K562 (cell line): ENCODE measurements around the gene APOM. TPM values are rescaled to one million over a fixed set of nuclear protein-coding genes. Genes with fewer than 3 reads are reported as not detected.
A peak's percentile ranks its signal among the peaks of the same experiment; 100 is the strongest.

ENCODE experiments used
- BRF1 ChIP-seq: IDR thresholded peaks from 3 replicates; pipeline ENCODE4 v1.6.1; 2011; ENCODE audit warnings: borderline replicate concordance, mild to moderate bottlenecking; ENCODE audit not compliant: insufficient read length; ENCODE audit errors: extremely low read depth
- CAMTA2 ChIP-seq: fragments of 250-450 bp; sonication (Bioruptor Pico); conservative IDR thresholded peaks from 2 replicates; pipeline ENCODE4 v1.5.1; 2022
- CBX2 ChIP-seq: fragments of 200-600 bp; sonication (generic); IDR thresholded peaks from one replicate; pipeline ENCODE4 v1.6.1; 2012; ENCODE audit warnings: mild to moderate bottlenecking, low read length, inconsistent platforms; ENCODE audit not compliant: insufficient read depth, poor library complexity, severe bottlenecking
- CHD4 ChIP-seq: fragments of 200-600 bp; sonication (generic); IDR thresholded peaks from 3 replicates; pipeline ENCODE4 v1.6.1; 2012; ENCODE audit warnings: low read depth, mild to moderate bottlenecking, mixed read lengths, low read length, inconsistent platforms; ENCODE audit not compliant: insufficient read depth, insufficient replicate concordance, poor library complexity, severe bottlenecking
- ETV6 ChIP-seq, 3 experiments: fragments of 150-350 bp in 1 of 3; sonication (generic) in 1 of 3; formaldehyde crosslinking in 1 of 3; IDR thresholded peaks; 2 replicates each; pipeline versions ENCODE4 v1.6.1 to v1.8.0; 2014 to 2022; ENCODE audit warnings: borderline replicate concordance in 2 of 3, low read depth in 2 of 3, antibody characterized with exemption in 1 of 3, low read length in 1 of 3, mild to moderate bottlenecking in 1 of 3, missing genetic modification reagents in 1 of 3
- SIN3A ChIP-seq, 2 experiments: fragments of 150-350 bp in 1 of 2; IDR thresholded peaks; 2 replicates each; pipeline ENCODE4 v1.6.1; 2011 to 2016; ENCODE audit warnings: borderline replicate concordance in 2 of 2, low read depth in 2 of 2, low read length in 2 of 2, mild to moderate bottlenecking in 2 of 2, moderate library complexity in 2 of 2; ENCODE audit not compliant: control insufficient read depth in 1 of 2
- TAF1 ChIP-seq: IDR thresholded peaks from 2 replicates; pipeline ENCODE4 v1.6.1; 2011; ENCODE audit warnings: mild to moderate bottlenecking, low read length, moderate library complexity; ENCODE audit not compliant: insufficient read depth, control insufficient read depth, severe bottlenecking; ENCODE audit errors: extremely low read depth
- TEAD1 ChIP-seq, 2 experiments: fragments of 450-650 bp in 1 of 2; sonication (generic) in 1 of 2; formaldehyde crosslinking; IDR thresholded peaks; 2 replicates each; pipeline versions ENCODE4 v1.4.0 to v1.8.0; 2020 to 2022; ENCODE audit warnings: mild to moderate bottlenecking in 2 of 2, missing genetic modification reagents in 1 of 2
- TGIF2 ChIP-seq: sonication (generic); formaldehyde crosslinking; IDR thresholded peaks from 2 replicates; pipeline ENCODE4 v1.8.1; 2022; ENCODE audit warnings: mild to moderate bottlenecking, missing genetic modification reagents, moderate library complexity
- ZNF23 ChIP-seq: fragments of 250-450 bp; sonication (Bioruptor Pico); IDR thresholded peaks from 2 replicates; pipeline ENCODE4 v1.4.0; 2020; ENCODE audit warnings: mild to moderate bottlenecking
- polyA plus RNA-seq, 8 experiments: library from polyadenylated mRNA; depleted of rRNA in 4 of 8; stranded (reverse) in 5 of 8; unstranded in 3 of 8; fragments of >200 nt; fragmentation: Nextera tagmentation in 2 of 8; fragmentation: Illumina TruSeq in 1 of 8; extraction: Ambion mirVana in 2 of 8; extraction: Trizol in 1 of 8; gene quantifications; 2 replicates each; pipeline versions ENCODE4 v1.2.1 to v1.2.3, GENCODE V29; 2011 to 2014; ENCODE audit warnings: inconsistent platforms in 1 of 8, missing spikeins in 1 of 8
- total RNA-seq, 7 experiments: library from RNA; depleted of rRNA in 6 of 7; stranded (reverse); fragments of >200 nt in 6 of 7; fragmentation: Illumina TruSeq in 2 of 7; extraction: Trizol in 2 of 7; gene quantifications; 2 replicates each; pipeline versions ENCODE4 v1.2.1 to v1.2.3, GENCODE V29; 2011 to 2021; ENCODE audit warnings: low replicate concordance in 1 of 7
- TF ChIP-seq, protein P1 (sequence below), 2 experiments: fragments of 450-650 bp; formaldehyde crosslinking in 1 of 2; IDR thresholded peaks; 2 replicates each; pipeline versions ENCODE4 v1.4.0 to v1.6.1; 2014 to 2020; ENCODE audit warnings: mild to moderate bottlenecking in 2 of 2, borderline replicate concordance in 1 of 2, low read depth in 1 of 2
- TF ChIP-seq, protein P2 (sequence below), 3 experiments: IDR thresholded peaks in 2 of 3; conservative IDR thresholded peaks in 1 of 3; 2 replicates each; pipeline ENCODE4 v1.5.1; 2011 to 2012; ENCODE audit warnings: low read length in 3 of 3, mild to moderate bottlenecking in 3 of 3, control low read depth in 2 of 3, improper control_type of control experiment in 1 of 3, inconsistent platforms in 1 of 3, low read depth in 1 of 3, mixed read lengths in 1 of 3, moderate library complexity in 1 of 3; ENCODE audit not compliant: insufficient read depth in 2 of 3
- TF ChIP-seq, protein P3 (sequence below): fragments of 250-450 bp; sonication (Bioruptor Pico); IDR thresholded peaks from 2 replicates; pipeline ENCODE4 v1.4.0; 2020; ENCODE audit warnings: borderline replicate concordance

Gene APOM
- total and polyA plus RNA-seq, 9 of the 15 experiments (the other 6 are each of a cell fraction or from before 2014, with no cell fraction given): 5.7 to 24.3 (median 10.4) TPM

DNA sequence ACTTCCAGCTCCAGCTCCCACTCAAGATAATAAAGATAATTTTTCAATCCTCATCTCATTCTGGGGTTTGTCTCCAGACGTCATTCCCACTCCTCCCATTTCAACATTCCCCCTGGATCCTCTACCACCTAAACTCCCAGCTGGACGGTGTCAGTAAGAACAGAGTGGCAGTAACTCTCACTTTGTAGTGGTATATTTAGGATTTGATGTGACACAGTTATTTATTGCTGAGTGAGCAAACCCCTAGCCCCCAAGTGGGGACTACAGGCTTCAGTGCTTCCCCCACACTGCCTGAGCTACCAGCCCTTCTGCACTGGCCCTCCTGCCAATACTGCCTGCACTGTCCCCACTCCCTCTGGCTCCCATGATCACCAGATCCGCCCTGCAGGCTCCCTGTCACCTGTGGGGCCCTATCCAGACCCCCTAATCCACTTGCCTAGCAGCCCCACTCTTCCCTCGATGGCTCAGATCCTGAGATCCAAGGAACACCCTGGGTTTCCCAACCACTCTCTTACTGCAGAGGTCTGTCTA, 2.5 kb downstream of the APOM start (continued):
- TF ChIP-seq CHD4 (no peak), TEAD1 (CRISPR knock-in tag; IDR thresholded peaks at IDR 0.05) (peak in 1 of 2 experiments; percentile 36; a peak in 1 of 4 replicates), TGIF2 (CRISPR knock-in tag) (no peak), CBX2 (no peak), TAF1 (peak; percentile 30), SIN3A (IDR thresholded peaks at IDR 0.05; ENCODE audit: borderline replicate concordance in 2 of 2, control insufficient read depth in 1 of 2, low read depth in 2 of 2, low read length in 2 of 2) (peak in 1 of 2 experiments; percentile 52; a peak in 1 of 4 replicates), BRF1 (no peak), ZNF23 (CRISPR knock-in tag) (no peak), ETV6 (IDR thresholded peaks at IDR 0.05; ENCODE audit: borderline replicate concordance in 1 of 2, low read depth in 2 of 2, low read length in 1 of 2) (no peak), ETV6 (CRISPR knock-in tag; IDR thresholded peaks at IDR 0.05; ENCODE audit: borderline replicate concordance) (0 out of 2 replicates have a peak, but pooled peaks have one; percentile 60), CAMTA2 (CRISPR knock-in tag) (no peak)
- TF ChIP-seq, protein P1, sequence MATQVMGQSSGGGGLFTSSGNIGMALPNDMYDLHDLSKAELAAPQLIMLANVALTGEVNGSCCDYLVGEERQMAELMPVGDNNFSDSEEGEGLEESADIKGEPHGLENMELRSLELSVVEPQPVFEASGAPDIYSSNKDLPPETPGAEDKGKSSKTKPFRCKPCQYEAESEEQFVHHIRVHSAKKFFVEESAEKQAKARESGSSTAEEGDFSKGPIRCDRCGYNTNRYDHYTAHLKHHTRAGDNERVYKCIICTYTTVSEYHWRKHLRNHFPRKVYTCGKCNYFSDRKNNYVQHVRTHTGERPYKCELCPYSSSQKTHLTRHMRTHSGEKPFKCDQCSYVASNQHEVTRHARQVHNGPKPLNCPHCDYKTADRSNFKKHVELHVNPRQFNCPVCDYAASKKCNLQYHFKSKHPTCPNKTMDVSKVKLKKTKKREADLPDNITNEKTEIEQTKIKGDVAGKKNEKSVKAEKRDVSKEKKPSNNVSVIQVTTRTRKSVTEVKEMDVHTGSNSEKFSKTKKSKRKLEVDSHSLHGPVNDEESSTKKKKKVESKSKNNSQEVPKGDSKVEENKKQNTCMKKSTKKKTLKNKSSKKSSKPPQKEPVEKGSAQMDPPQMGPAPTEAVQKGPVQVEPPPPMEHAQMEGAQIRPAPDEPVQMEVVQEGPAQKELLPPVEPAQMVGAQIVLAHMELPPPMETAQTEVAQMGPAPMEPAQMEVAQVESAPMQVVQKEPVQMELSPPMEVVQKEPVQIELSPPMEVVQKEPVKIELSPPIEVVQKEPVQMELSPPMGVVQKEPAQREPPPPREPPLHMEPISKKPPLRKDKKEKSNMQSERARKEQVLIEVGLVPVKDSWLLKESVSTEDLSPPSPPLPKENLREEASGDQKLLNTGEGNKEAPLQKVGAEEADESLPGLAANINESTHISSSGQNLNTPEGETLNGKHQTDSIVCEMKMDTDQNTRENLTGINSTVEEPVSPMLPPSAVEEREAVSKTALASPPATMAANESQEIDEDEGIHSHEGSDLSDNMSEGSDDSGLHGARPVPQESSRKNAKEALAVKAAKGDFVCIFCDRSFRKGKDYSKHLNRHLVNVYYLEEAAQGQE (IDR thresholded peaks at IDR 0.05; ENCODE audit: borderline replicate concordance): 0 out of 2 replicates have a peak, but pooled peaks have one; percentile 1
- TF ChIP-seq, protein P1 (CRISPR knock-in tag; IDR thresholded peaks at IDR 0.05; ENCODE audit: low read depth): no peak
- TF ChIP-seq, protein P2, sequence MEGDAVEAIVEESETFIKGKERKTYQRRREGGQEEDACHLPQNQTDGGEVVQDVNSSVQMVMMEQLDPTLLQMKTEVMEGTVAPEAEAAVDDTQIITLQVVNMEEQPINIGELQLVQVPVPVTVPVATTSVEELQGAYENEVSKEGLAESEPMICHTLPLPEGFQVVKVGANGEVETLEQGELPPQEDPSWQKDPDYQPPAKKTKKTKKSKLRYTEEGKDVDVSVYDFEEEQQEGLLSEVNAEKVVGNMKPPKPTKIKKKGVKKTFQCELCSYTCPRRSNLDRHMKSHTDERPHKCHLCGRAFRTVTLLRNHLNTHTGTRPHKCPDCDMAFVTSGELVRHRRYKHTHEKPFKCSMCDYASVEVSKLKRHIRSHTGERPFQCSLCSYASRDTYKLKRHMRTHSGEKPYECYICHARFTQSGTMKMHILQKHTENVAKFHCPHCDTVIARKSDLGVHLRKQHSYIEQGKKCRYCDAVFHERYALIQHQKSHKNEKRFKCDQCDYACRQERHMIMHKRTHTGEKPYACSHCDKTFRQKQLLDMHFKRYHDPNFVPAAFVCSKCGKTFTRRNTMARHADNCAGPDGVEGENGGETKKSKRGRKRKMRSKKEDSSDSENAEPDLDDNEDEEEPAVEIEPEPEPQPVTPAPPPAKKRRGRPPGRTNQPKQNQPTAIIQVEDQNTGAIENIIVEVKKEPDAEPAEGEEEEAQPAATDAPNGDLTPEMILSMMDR (IDR thresholded peaks at IDR 0.05 in 2 of 3, conservative IDR thresholded peaks at IDR 0.05 in 1 of 3; ENCODE audit: insufficient read depth in 2 of 3, low read depth in 1 of 3, low read length in 3 of 3): peak in 1 of 3 experiments; percentile 1; a peak in 1 of 6 replicates
- TF ChIP-seq, protein P3, sequence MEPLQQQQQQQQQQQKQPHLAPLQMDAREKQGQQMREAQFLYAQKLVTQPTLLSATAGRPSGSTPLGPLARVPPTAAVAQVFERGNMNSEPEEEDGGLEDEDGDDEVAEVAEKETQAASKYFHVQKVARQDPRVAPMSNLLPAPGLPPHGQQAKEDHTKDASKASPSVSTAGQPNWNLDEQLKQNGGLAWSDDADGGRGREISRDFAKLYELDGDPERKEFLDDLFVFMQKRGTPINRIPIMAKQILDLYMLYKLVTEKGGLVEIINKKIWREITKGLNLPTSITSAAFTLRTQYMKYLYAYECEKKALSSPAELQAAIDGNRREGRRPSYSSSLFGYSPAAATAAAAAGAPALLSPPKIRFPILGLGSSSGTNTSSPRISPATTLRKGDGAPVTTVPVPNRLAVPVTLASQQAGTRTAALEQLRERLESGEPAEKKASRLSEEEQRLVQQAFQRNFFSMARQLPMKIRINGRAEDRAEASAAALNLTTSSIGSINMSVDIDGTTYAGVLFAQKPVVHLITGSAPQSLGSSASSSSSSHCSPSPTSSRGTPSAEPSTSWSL: no peak
